Measurements from ENCODE around the gene TRIM63. TPM values are rescaled to one million over a fixed set of nuclear protein-coding genes. Genes with fewer than 3 reads are reported as not detected.

The TRIM63 gene
- total RNA-seq, 8 experiments from 2014 or later = 0.29 to 1.0 (median 0.31) TPM; not detected in 5

DNA sequence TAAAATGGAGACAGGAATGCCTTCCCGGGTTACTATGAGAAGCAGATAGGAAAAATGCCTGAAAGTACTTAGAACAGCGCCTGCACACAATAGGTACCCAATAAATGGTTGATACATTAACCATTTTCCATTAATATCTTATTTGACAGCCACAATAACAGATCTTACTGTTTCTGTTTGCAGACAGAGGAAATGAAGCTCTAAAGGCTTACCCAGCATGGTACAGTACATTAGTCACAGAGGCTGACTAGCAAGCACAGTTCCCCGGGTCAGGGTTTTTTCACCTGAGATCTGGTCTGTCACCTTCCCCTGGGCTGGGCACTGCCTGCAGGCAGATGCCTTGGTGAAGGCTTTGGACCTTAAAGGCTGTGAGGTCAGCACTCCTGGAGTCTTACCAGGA is 2.9 kb downstream of the TRIM63 start:
- in situ Hi-C loops (cut with MboI; ENCODE audit: low pct_unique_long_range_greater_than_20kb in 2 of 9, low sequenced_read_pairs in 9 of 9, unreplicated experiment in 9 of 9) = no loop called here
- 17 to 97% (median 83%) methylated on average over 1 to 3 of the region's 3 CpGs; no CpG with 5 or more reads in 3 of the 10 experiments for WGBS, 10 experiments
- ATAC-seq (replicated peaks in 6 of 8) = no peak
- Histone ChIP-seq H3K27ac (no peak overlapping the region), H3K4me1 (replicated peaks in 1 of 2) (no peaks in the 10 kb centered on the region), H3K4me3 (no peak overlapping the region)

DNA sequence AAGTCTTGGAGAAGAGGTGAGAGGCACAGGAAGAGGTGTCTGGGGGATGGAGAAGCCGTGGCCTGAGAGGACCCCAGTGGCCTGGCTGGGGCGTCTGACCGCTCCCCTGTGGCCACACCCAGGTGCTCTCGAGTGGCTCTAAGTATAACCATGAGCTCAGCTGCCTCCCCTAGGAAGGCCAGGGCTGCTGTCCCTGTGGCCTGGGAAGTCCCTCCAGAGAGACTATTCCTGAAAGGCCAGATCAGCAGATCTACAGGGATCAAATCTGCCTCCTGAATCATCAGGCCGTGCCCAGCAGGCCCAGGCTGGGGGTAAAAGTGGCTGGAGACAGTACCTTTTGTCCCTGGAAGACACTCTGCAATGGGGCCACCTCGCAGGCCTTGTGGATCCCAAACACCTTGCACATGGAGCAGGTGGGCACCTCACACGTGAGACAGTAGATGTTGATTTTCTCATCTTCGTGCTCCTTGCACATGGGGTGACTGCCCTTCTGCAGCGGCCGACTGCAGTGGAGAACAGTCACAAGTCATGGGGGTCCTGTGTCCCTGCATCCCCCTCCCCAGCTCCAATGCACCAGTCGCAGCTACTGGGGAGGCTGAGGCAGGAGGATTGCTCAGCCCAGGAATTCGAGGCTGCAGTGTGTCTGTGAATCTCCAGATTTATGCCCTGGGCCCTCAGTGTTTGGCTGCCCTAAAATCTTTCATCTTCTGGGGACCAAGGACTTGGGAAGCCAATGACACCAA is 6.4 kb downstream of the TRIM63 start:
- 0 to 92% (median 59%) methylated on average over 1 to 12 of the region's 12 CpGs; no CpG with 5 or more reads in 2 of the 10 experiments for WGBS, 10 experiments
- Histone ChIP-seq H3K27ac (no peak overlapping the region), H3K4me1 (replicated peaks in 1 of 2) (no peaks in the 10 kb centered on the region), H3K4me3 (no peak overlapping the region)
- in situ Hi-C loops (cut with MboI; ENCODE audit: low pct_unique_long_range_greater_than_20kb in 2 of 9, low sequenced_read_pairs in 9 of 9, unreplicated experiment in 9 of 9) = no loop called here
- ATAC-seq (replicated peaks in 6 of 8) = peak in 3 of 8 experiments; percentile 10 to 34 (median 13)

DNA sequence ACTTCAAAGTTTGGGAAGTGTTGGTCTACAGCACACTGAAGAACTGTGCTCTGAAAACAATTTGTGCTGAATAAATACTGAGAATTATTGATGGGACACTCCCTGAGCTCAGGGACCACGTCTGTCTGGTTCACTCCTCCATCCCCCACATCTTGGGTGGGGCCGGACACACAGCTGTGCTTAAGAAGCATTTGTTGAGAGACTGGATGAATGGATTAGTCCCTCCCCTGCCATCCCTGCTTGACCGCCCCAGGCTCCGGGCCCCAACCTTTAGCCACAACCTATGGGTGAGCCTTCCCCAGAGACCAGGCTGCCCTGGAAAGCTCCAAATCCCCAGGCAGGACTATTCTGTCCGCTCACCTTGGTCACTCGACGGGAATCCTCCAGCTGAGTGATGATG is 7.5 kb downstream of the TRIM63 start:
- Histone ChIP-seq H3K4me3 (no peak overlapping the region), H3K4me1 (replicated peaks in 1 of 2) (no peaks in the 10 kb centered on the region), H3K27ac (no peak overlapping the region)
- 33 to 90% (median 55%) methylated on average over 1 to 4 of the region's 7 CpGs; no CpG with 5 or more reads in 5 of the 10 experiments for WGBS, 10 experiments
- peak in 3 of 8 experiments; percentile 95 to 99 (median 95) for ATAC-seq (replicated peaks in 6 of 8)
- in situ Hi-C loops (cut with MboI; ENCODE audit: low pct_unique_long_range_greater_than_20kb in 2 of 9, low sequenced_read_pairs in 9 of 9, unreplicated experiment in 9 of 9) = no loop called here

DNA sequence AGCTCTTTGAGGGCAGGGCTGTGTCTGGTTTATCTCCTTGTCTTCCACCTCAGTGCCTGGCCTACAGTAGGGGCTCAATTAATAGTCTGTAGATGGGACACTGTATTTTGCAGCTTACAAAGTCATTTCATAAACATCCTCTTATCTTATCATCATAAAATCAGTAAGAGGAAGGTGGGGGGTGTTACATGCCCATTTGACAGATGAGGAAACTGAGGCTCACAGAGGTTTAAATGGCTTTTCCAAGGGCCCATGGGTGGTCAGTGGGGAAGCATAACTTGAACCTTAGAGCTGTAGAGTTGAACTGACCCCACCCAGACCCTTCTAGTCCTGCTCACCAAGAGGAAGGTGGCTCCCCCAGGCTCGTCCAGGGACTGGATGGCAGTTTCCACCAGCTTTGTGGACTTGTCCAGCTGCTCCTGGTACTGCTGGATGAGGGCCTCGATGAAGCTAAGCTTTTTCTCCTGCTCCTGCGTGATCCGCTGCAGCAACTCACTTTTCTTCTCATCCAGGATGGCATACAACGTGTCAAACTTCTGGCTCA is 9.3 kb downstream of the TRIM63 start:
- 30 to 83% (median 61%) methylated on average over 1 to 5 of the region's 5 CpGs; no CpG with 5 or more reads in 2 of the 10 experiments for WGBS, 10 experiments
- Histone ChIP-seq H3K27ac (no peak overlapping the region), H3K4me1 (replicated peaks in 1 of 2) (no peaks in the 10 kb centered on the region), H3K4me3 (no peak overlapping the region)
- in situ Hi-C loops (cut with MboI; ENCODE audit: low pct_unique_long_range_greater_than_20kb in 2 of 9, low sequenced_read_pairs in 9 of 9, unreplicated experiment in 9 of 9) = no loop called here
- no peak for ATAC-seq (replicated peaks in 6 of 8)

DNA sequence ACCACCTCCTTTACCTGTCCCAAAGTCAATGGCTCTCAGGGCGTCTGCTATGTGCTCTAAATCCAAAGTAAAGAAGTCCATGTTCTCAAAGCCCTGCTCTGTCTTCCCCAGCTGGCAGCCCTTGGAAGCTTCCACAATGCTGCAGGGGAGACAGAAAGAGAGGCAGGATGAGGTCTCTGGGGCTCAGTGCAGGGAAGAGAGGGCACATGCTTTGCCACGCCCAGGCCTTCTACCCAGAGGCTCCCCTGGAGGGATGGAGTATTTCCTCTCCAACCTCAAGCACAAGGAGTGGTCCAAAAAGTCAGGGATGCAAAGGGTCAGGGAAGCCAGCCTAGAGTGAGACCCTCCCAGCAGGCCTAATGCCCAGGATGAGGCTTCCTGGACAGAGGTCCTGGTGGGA is 10.2 kb downstream of the TRIM63 start:
- no peak overlapping the region for H3K4me3 ChIP-seq
- no peak for ATAC-seq (replicated peaks in 6 of 8)
- no peak overlapping the region for H3K27ac ChIP-seq
- in situ Hi-C loops (cut with MboI; ENCODE audit: low pct_unique_long_range_greater_than_20kb in 2 of 9, low sequenced_read_pairs in 9 of 9, unreplicated experiment in 9 of 9) = no loop called here
- H3K4me1 ChIP-seq (replicated peaks in 1 of 2) = no peaks in the 10 kb centered on the region
- WGBS, 10 experiments = 0 to 83% (median 50%) methylated on average over 1 to 2 of the region's 2 CpGs; no CpG with 5 or more reads in 4 of the 10 experiments

DNA sequence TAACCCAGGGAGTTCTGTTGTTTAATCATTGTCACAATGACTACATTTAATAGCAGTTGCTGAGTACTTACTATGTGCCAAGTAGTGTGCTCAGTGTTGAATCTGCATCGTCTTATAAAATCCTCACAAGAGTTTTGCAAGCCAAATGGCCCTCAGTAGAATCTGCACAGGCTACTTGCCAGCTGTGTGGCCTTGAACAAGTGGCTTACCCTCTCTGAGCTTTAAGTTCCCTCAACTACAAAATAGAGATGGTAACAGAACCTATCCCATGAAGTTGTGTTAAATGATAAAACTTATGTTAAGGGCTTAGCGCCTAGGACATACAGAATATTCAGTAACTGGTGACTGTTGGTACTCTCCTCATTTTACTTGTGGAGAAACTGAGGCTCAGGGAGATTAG is 12.4 kb downstream of the TRIM63 start:
- 0 to 100% (median 79%) methylated on average over 1 to 2 of the region's 2 CpGs; no CpG with 5 or more reads in 2 of the 10 experiments for WGBS, 10 experiments
- Histone ChIP-seq H3K4me3 (no peak overlapping the region), H3K4me1 (replicated peaks in 1 of 2) (no peaks in the 10 kb centered on the region), H3K27ac (no peak overlapping the region)
- in situ Hi-C loops (cut with MboI; ENCODE audit: low pct_unique_long_range_greater_than_20kb in 2 of 9, low sequenced_read_pairs in 9 of 9, unreplicated experiment in 9 of 9) = no loop called here
- ATAC-seq (replicated peaks in 6 of 8) = no peak

DNA sequence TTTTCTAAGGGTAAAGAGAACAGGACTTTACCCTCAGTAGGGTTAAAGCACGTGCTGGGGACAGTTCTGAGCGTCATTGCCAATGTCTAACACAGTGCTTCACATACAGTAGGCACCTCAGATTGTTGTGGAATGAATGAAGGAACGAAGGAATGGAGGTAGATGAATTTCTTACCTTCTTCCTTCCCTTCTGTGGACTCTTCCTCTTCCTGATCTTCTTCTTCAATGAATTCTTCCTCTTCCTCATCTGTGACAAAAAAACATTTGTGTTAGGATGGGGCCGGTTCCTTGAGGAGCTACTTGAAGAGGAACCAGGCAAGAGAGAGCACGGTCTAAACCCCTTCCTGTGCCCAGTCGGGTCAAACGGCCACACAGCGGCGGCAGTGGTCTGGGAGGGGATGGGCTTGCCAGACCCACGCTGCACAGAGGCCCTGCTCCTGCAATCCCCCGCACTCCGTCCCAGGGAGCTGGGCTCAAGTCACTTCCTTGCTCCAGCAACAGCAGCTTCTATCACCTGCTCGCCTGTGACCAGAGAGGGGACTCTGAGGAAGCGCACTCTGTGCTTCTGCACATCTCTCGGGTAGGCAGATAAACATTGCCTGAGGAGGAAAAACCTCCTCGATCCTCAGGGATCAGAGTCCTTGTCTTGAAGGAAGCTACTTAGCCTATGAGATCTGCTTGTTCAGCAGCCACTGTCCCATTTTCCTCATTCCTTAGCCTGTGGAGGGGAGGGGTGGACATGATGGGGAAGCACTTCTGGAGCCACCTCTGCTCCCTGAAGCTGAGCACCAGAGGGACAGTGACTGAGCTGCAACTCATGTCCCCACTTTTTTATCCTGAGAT is 13.5 kb downstream of the TRIM63 start:
- ATAC-seq (replicated peaks in 6 of 8) = no peak
- in situ Hi-C loops (cut with MboI; ENCODE audit: low pct_unique_long_range_greater_than_20kb in 2 of 9, low sequenced_read_pairs in 9 of 9, unreplicated experiment in 9 of 9) = no loop called here
- Histone ChIP-seq H3K27ac (no peak overlapping the region), H3K4me3 (no peak overlapping the region), H3K4me1 (replicated peaks in 1 of 2) (no peaks in the 10 kb centered on the region)
- WGBS, 10 experiments = 20 to 80% (median 52%) methylated on average over 1 to 14 of the region's 16 CpGs; no CpG with 5 or more reads in 1 of the 10 experiments

DNA sequence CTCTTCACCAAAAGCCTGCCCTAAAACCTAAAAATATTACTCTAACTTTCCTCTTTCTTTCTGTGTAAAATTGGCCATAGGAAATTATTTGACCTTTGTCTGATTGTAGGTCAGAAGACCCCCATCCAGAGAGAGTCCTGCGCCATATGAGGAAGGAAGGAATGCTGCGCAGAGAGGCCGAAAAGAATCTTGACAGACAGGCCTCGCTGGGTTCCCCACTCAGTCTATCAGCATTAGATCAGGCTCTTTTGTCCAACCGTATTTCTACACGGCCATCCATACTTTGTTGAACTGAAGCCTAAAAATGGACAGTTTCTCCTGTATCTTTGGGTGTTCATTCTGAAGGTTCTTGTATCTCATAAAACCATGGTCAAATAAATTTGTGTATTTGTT is 17.2 kb downstream of the TRIM63 start:
- ATAC-seq (replicated peaks in 6 of 8) = no peak
- H3K27ac ChIP-seq = no peak overlapping the region
- H3K4me1 ChIP-seq (replicated peaks in 1 of 2) = peaks cover 0 to 5% of the 10 kb centered on the region in 2 donors
- in situ Hi-C loops (cut with MboI; ENCODE audit: low pct_unique_long_range_greater_than_20kb in 2 of 9, low sequenced_read_pairs in 9 of 9, unreplicated experiment in 9 of 9) = no loop called here
- 40 to 100% (median 90%) methylated on average over 1 to 6 of the region's 6 CpGs for WGBS, 10 experiments
- no peak overlapping the region for H3K4me3 ChIP-seq

DNA sequence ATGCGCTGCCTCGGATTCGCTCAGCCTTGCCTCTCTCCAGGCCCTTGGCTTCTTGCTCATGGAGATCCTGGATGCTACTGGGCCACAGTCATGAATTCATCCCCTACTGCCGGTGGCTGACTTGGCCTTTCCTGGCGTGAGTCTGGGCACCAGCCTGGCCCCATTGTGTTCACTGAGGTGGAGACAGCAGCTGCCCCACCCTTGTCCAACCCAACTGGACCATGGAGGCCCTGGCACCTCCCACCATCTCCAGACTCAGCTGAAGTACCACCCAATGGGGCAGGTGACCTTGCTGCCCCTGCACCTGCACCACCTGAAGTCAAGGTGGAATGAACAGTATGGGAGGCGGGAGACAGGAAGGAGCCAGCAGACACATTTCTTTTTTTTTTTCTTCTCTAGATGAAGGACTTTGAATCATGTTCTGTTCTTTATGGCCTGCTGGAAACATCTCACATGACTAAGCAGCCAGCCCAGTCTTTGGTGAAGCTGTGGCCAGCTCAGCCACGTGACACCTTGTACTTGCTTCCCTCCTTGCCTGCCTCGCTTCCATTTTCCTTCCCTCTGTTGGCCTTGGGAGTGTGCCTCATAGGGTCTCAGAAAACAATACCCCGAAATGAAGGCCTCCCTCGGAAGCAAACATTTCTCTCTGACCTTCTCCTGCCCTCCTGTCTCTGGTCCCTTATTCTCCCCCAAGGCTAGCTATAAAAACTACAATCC is 17.7 kb downstream of the TRIM63 start:
- no peak overlapping the region for H3K4me3 ChIP-seq
- peaks cover 0 to 10% of the 10 kb centered on the region in 2 donors for H3K4me1 ChIP-seq (replicated peaks in 1 of 2)
- in situ Hi-C loops (cut with MboI; ENCODE audit: low pct_unique_long_range_greater_than_20kb in 2 of 9, low sequenced_read_pairs in 9 of 9, unreplicated experiment in 9 of 9) = no loop called here
- peak in 1 of 8 experiments; percentile 65 for ATAC-seq (replicated peaks in 6 of 8)
- WGBS, 10 experiments = 3 to 82% (median 71%) methylated on average over 1 to 9 of the region's 10 CpGs; no CpG with 5 or more reads in 3 of the 10 experiments
- no peak overlapping the region for H3K27ac ChIP-seq

DNA sequence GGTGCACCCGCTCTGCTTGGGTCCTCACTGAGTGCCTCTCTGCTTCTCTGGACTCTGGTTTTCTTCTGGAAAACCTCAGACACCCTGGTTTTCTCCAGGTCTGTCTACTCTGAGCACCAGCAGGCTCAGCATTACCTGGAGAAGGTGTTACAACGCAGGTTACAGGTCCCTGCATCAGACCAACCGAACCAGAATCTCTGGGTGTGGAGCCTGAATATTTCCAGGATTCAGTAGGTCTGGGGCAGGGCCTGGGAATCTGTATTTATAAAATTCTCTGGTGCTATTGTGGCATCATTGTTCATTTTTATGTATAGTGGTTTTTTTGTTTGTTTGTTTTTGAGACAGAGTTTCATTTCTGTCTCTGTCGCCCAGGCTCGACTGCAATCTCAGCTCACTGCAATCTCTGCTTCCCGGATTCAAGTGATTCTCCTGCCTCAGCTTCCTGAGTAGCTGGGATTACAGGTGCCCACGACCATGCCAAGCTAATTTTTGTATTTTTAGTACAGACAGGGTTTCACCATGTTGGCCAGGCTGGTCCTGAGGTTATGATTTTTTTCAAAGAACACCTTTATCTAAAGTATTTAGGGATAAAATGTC is 20.1 kb downstream of the TRIM63 start:
- Histone ChIP-seq H3K4me1 (replicated peaks in 1 of 2) (peaks cover 0 to 12% of the 10 kb centered on the region in 2 donors), H3K4me3 (no peak overlapping the region), H3K27ac (no peak overlapping the region)
- 0 to 93% (median 66%) methylated on average over 1 to 7 of the region's 7 CpGs; no CpG with 5 or more reads in 2 of the 10 experiments for WGBS, 10 experiments
- no peak for ATAC-seq (replicated peaks in 6 of 8)
- in situ Hi-C loops (cut with MboI; ENCODE audit: low pct_unique_long_range_greater_than_20kb in 2 of 9, low sequenced_read_pairs in 9 of 9, unreplicated experiment in 9 of 9) = no loop called here

DNA sequence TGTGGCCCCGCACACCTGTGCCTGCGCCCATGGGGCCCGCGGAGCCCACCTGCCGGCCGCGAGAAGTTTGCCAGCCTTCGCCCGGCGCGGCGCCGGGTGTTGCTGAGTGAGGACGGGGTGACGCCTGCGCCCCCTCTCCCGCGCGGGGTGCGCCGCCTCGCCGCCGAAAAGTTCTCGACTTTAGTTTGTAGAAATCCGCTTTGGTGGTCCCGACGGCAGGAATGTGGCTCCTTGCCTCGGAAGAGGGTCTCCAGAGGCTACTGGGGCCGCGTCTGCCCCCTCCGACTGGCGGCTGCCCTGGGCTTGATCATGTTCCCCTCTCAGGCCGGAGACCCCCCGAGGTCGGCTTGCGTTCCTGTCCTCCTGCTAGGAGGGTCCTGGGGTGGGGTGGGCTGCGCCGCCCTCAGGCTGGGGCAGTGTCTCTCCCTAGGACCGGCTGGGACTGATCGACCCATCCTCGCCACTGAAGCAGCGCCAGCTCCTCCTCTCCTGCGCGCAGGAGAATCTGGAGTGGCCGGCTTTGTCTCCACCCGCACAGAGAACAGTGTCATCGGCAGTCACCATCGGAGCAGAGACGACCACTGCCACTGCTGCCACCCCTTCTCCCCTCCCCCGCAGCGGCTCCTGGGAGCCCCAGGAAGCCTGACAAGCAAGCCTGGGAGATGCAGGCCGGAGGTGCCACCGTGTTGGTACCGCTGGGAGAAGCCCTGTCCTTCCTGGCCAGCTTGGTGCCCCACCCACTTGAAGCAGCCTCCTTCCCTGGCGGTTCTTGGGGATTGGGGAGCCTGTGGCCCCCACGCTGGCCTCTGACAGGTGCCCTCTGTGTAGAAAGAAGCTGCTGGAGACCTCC is 21.0 kb downstream of the TRIM63 start:
- in situ Hi-C loops (cut with MboI; ENCODE audit: low pct_unique_long_range_greater_than_20kb in 2 of 9, low sequenced_read_pairs in 9 of 9, unreplicated experiment in 9 of 9) = no loop called here
- WGBS, 10 experiments = 0 to 20% (median 8%) methylated on average over 4 to 44 of the region's 57 CpGs; no CpG with 5 or more reads in 5 of the 10 experiments
- peak in 5 of 8 experiments; percentile 27 to 37 (median 34) for ATAC-seq (replicated peaks in 6 of 8)
- peaks cover 0 to 12% of the 10 kb centered on the region in 2 donors for H3K4me1 ChIP-seq (replicated peaks in 1 of 2)
- H3K4me3 ChIP-seq = peak overlapping the region; percentile 25 to 50 (median 43)
- H3K27ac ChIP-seq = no peak overlapping the region
